Fibroblast of lung (primary cell): ENCODE data around the gene MT1A. TPM values are rescaled to one million over a fixed set of nuclear protein-coding genes. Genes with fewer than 3 reads are reported as not detected.

ENCODE experiments used
- DNase-seq, 2 donors: peaks; one replicate each; pipeline versions ENCODE4 v3.0.0 to v3.0.0-alpha.2; 2010; ENCODE audit warnings: low read depth in 2 of 2
- H2AFZ ChIP-seq: 2 replicates; pipeline ENCODE4 v1.5.1; 2012; ENCODE audit warnings: low read length, control low read depth, inconsistent platforms
- H3K27ac ChIP-seq: 2 replicates; pipeline ENCODE4 v1.5.1; 2011; ENCODE audit warnings: low read length, control low read depth; ENCODE audit not compliant: insufficient read depth
- H3K27me3 ChIP-seq: 2 replicates; pipeline ENCODE4 v1.5.1; 2011; ENCODE audit warnings: mild to moderate bottlenecking, low read length; ENCODE audit not compliant: control insufficient read depth, insufficient read depth
- H3K36me3 ChIP-seq: 2 replicates; pipeline ENCODE4 v1.5.1; 2011; ENCODE audit warnings: low read length; ENCODE audit not compliant: control insufficient read depth, insufficient read depth
- H3K4me1 ChIP-seq: 2 replicates; pipeline ENCODE4 v1.5.1; 2011; ENCODE audit warnings: low read length; ENCODE audit not compliant: control insufficient read depth, insufficient read depth; ENCODE audit errors: extremely low read depth
- H3K4me2 ChIP-seq: 2 replicates; pipeline ENCODE4 v1.5.1; 2011; ENCODE audit warnings: low read length, control low read depth; ENCODE audit not compliant: insufficient read depth; ENCODE audit errors: extremely low read depth
- H3K4me3 ChIP-seq, 4 experiments: fragments of 200-600 bp in 1 of 4; sonication (generic) in 1 of 4; replicated peaks in 1 of 4; 2 replicates each; pipeline ENCODE4 v1.5.1; 2011 to 2016; ENCODE audit warnings: low read length in 4 of 4, low read depth in 3 of 4, mild to moderate bottlenecking in 3 of 4, control low read depth in 2 of 4, inconsistent platforms in 1 of 4, mixed read lengths in 1 of 4; ENCODE audit not compliant: insufficient read depth in 1 of 4; ENCODE audit errors: control extremely low read depth in 1 of 4
- H3K79me2 ChIP-seq: 2 replicates; pipeline ENCODE4 v1.5.1; 2012; ENCODE audit warnings: mild to moderate bottlenecking, low read length, inconsistent platforms; ENCODE audit not compliant: control insufficient read depth, insufficient read depth
- H3K9ac ChIP-seq: 2 replicates; pipeline ENCODE4 v1.5.1; 2011; ENCODE audit warnings: mild to moderate bottlenecking, low read length, control low read depth; ENCODE audit not compliant: insufficient read depth
- H3K9me3 ChIP-seq: 2 replicates; pipeline ENCODE4 v1.5.1; 2012; ENCODE audit warnings: low read depth, low read length; ENCODE audit not compliant: control insufficient read depth, insufficient read depth
- H4K20me1 ChIP-seq: 2 replicates; pipeline ENCODE4 v1.5.1; 2011; ENCODE audit warnings: low read length; ENCODE audit not compliant: control insufficient read depth, insufficient read depth; ENCODE audit errors: extremely low read depth
- CTCF ChIP-seq, 2 donors: IDR thresholded peaks in 1 of 2; conservative IDR thresholded peaks in 1 of 2; 1 replicate in 1 of 2; 2 replicates in 1 of 2; pipeline ENCODE4 v1.5.1; 2011 to 2012; ENCODE audit warnings: low read length in 2 of 2, control low read depth in 1 of 2, inconsistent platforms in 1 of 2, low read depth in 1 of 2, mild to moderate bottlenecking in 1 of 2
- EZH2 ChIP-seq: IDR thresholded peaks from 2 replicates; pipeline ENCODE4 v1.5.1; 2012; ENCODE audit warnings: low read length, control low read depth, mild to moderate bottlenecking; ENCODE audit errors: missing control alignments
- polyA plus RNA-seq, 2 donors: library from polyadenylated mRNA; depleted of rRNA in 1 of 2; stranded (reverse) in 1 of 2; unstranded in 1 of 2; fragments of >200 nt; gene quantifications; 2 replicates each; pipeline ENCODE4 v1.2.1, GENCODE V29; 2011 to 2012; ENCODE audit warnings: missing spikeins in 1 of 2
- total RNA-seq: library from RNA; depleted of rRNA; stranded (reverse); fragments of >200 nt; gene quantifications from 2 replicates; pipeline ENCODE4 v1.2.1, GENCODE V29; 2014

Gene MT1A
- total and polyA plus RNA-seq, 2 donors (not counting 1 experiment from before 2014, with no cell fraction given) = 2.9 to 5.3 TPM

- H3K27ac ChIP-seq = no peak within 1 kb of the TSS
- H3K4me3 ChIP-seq = peak within 1 kb of the TSS; percentile 3 to 42 (median 18)
- peak within 1 kb of the TSS; percentile 75 for H3K4me2 ChIP-seq
- no peaks in the 10 kb centered on the region for H3K4me1 ChIP-seq
- no peak for TF ChIP-seq EZH2
- TF ChIP-seq CTCF (conservative IDR thresholded peaks at IDR 0.05 in 1 of 2, IDR thresholded peaks at IDR 0.05 in 1 of 2; ENCODE audit: low read depth in 1 of 2, low read length in 2 of 2) = no peak
- peak within 1 kb of the TSS; percentile 37 for H2AFZ ChIP-seq
- H3K9ac ChIP-seq = no peak within 1 kb of the TSS
- H3K9me3 ChIP-seq = no peaks in the 10 kb centered on the region
- H3K79me2 ChIP-seq = no peaks in the 10 kb centered on the region
- no peaks in the 10 kb centered on the region for H3K36me3 ChIP-seq
- H3K27me3 ChIP-seq = peaks cover 28% of the 10 kb centered on the region
- DNase-seq = peak; percentile 7 to 14
- no peaks in the 10 kb centered on the region for H4K20me1 ChIP-seq
These were observed 19.3 kb downstream of the MT1A start, which contains the start of gene MT1F for GRCh38 chr16:56657555-56658326. MT1F (plus strand) TSS chr16:56657959; CDS start chr16:56658059, 100 bp downstream.

GRCh38 chr16:56658327-56658875, 19.9 kb downstream of the MT1A start:
- peak overlapping the region; percentile 37 for H2AFZ ChIP-seq
- H3K4me1 ChIP-seq = no peaks in the 10 kb centered on the region
- peak overlapping the region; percentile 75 for H3K4me2 ChIP-seq
- peaks cover 33% of the 10 kb centered on the region for H3K27me3 ChIP-seq
- no peaks in the 10 kb centered on the region for H3K9me3 ChIP-seq
- no peaks in the 10 kb centered on the region for H3K36me3 ChIP-seq
- no peak for DNase-seq
- no peaks in the 10 kb centered on the region for H4K20me1 ChIP-seq
- H3K79me2 ChIP-seq = no peaks in the 10 kb centered on the region
- no peak overlapping the region for H3K9ac ChIP-seq
- H3K27ac ChIP-seq = no peak overlapping the region
- TF ChIP-seq CTCF (conservative IDR thresholded peaks at IDR 0.05 in 1 of 2, IDR thresholded peaks at IDR 0.05 in 1 of 2; ENCODE audit: low read depth in 1 of 2, low read length in 2 of 2) = no peak
- TF ChIP-seq EZH2 = no peak
- peak overlapping the region in 1 of 4 experiments; percentile 25 for H3K4me3 ChIP-seq
